GM21367 (cell line): ENCODE data around the gene SNTN.

Experiments used
- ATAC-seq: cut with Tn5 transposase; IDR thresholded peaks from one replicate; pipeline ENCODE4 v1.9.1; 2021; ENCODE audit not compliant: unreplicated experiment

The SNTN gene

DNA sequence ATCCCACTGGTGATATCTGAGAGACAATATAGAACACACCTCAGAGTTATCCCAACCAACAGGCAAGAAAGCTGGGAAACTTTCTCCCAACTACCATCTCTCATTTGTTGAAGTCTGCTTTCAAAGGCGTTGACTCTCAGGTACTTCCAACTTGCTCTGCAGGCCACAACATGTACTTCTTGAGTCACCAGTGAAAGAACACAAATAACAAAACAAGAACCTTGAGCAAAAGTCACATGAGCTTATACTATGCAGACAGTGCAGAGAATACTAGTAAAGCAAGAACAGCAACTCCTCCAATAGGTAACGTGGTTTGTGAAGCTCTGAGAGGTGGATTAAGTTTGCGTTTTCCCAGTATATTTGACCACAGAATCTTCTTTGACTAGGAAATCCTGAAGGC is 20.6 kb downstream of the SNTN start:
- ATAC-seq, result no peak

DNA sequence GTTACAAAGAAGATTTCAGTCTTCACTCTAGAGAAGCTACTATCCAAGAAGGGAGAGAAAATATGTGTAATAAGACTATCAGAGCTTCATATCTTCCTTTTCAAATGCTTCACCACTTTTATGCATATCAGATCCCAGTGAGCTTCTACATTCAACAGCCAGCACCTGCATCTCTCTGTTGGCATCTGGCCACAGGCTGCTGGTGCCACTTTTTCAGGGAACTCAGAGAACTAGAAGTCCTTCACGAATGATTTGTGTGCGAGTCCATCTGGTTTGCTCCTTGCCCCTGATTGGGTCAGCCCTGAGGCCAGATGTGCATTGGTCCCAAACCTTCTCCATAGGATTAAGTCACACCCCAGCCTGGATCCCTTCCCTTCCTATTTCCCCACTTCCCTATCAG is 22.1 kb downstream of the SNTN start:
- ATAC-seq, result no peak

DNA sequence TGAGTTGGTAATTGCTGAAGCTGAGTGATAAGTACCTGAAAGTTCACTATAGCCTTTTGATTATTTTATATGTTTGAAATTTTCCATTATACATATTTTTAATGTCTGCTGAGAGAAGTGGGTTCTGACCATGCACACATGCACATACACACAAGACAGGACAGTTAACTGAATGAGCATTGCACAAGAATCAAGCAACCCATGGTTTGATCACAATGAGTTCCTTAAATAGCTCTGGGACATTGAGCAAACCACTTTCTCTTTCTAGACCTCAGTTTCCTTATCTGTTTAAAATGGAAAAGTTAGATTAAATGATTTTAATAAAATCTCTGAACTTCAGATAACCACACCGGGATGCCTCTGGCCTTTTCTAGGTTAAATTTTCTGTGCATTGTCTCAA is 26.7 kb downstream of the SNTN start:
- ATAC-seq, result no peak

DNA sequence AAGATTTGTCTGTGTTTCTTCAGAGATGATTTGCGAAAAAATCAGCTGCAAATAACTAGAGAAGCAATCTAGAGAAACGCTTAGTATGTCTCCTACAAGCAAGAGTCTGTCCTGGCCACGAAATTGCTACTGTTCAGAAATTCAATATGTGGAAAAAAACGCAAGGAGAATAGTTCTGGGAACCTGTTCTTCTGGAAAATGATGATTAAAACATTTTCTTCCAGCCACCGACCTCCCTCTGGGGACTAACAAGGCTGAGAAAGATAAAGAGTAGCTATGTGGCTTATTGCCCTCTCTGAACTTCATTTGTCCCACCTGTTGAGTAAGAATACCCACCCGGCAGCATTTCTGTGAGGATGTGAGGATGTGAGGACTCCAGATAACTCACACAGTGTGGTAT is 31.6 kb downstream of the SNTN start:
- no peak for ATAC-seq

DNA sequence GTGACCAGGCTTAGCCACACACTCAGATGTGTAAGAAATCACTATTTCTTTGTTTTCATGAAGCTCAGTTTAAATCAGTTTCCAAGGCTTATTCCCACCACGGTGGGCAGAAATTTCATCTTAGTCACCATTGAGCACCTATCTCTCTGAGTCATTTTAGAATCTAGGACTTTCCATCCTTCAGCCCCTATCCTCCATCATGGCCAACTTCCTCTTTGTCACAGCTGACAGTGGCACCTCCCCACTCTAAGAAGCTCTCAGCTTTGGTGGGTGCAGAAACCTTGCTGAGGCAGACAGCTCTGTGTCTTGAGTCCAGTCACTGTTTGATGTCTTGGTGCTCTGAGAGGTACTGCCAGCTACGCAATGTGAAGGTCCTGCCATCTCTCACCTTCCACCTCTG is 32.9 kb downstream of the SNTN start:
- no peak for ATAC-seq

DNA sequence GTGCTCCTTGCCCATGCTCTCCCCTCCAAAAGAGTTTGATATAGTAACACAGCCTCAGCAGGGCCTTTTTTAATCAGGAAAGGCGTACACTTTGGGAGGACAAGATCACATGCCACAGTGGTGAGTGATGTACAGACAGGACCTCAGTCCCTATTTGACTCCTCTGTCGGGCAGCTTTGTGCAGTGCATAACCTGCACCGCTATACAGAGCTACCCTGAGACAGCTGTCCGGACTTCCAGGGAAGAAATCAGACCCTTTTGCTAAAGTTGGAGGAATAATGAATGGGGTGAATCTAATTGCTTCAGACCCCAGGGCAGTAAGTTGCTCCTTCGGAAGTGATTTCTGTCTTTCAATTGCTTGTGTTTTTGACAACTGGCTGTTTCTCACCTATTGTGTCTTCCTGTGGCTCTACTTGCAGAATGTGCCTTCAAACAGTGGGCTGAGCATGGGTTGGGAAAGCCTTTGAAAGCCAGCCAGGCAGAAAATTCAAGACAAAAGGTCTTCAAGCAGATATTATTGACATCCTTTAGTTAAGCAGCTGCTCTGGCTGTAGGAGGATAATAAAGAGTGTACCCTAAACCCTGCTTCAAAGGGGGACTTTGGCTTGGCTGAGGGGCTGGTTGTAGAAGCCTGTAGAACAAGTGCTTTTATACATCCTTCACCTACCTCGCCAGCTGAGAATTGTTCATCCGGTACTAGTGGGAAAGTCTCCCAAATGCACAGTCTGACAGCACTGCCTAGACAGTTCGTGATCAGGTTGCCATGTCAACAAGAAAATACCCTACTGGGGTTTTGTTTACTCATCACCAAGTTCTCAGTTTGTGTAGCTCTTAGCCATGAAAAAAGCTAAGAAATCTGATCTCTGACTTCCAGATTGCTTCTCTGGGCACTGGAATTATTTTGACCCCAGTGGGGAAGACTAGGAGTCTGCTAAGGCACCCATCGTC is 35.1 kb downstream of the SNTN start:
- no peak for ATAC-seq

DNA sequence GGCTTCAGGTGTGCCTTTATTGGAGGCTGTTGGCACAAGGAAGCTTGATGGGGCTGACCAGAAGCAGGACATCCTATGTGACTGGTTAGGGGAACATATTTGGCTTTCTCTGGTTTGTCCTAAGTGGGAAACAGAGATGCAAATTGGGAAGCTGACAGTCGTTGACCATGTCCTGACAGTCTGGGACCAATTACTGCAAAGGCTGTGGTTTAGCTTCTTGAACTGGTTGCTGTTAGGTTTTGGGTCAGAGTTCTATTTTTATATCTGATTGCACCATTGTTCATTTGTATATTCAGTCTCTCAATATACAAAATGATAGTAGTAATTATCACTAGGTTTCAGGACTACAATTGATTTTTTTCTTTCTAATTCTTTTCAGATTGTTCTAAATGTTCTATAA is 36.8 kb downstream of the SNTN start:
- ATAC-seq, result no peak

DNA sequence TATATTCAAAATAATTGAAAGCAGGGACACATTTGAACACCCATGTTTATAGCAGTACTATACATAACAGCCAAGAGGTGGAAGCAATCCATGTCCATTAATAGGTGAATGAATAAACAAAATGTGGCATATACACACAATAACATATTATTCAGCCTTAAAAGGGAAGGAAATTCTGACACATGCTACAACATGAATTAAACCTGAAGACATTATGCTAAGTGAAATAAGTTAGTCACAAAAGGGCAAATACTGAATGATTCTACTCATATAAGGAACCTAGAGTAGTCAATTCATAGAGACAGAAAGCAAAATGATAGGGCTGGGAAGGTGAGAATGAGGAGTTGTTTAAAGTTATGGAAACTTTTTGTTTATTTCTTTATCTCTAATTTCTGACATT is 40.9 kb downstream of the SNTN start:
- ATAC-seq, result no peak

DNA sequence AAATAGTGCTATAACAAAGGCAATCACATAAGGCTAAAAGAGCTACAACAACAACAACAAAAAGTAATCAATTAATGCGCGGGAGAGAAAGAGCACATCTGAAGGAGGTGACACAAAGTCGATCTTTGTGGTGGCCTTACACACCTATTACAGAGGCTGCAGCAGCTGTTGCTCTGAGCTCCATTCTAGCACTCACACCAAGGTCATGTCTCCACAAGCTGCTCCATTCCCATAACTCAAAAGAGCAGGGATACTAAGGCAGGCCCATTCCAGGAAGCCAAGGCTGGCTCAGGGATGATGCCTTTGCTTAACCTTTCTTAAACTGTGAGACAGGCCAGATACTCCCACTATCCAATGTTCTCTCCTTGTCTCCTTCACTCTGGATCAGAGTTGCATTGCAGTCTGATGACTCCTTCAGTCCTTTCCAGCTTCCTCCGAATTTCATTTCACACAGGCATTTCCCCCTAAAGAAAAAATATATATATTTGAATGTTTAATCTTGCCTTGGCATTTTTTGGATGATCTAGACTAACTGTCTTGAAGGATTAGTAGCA is 52.7 kb downstream of the SNTN start:
- ATAC-seq, result no peak

DNA sequence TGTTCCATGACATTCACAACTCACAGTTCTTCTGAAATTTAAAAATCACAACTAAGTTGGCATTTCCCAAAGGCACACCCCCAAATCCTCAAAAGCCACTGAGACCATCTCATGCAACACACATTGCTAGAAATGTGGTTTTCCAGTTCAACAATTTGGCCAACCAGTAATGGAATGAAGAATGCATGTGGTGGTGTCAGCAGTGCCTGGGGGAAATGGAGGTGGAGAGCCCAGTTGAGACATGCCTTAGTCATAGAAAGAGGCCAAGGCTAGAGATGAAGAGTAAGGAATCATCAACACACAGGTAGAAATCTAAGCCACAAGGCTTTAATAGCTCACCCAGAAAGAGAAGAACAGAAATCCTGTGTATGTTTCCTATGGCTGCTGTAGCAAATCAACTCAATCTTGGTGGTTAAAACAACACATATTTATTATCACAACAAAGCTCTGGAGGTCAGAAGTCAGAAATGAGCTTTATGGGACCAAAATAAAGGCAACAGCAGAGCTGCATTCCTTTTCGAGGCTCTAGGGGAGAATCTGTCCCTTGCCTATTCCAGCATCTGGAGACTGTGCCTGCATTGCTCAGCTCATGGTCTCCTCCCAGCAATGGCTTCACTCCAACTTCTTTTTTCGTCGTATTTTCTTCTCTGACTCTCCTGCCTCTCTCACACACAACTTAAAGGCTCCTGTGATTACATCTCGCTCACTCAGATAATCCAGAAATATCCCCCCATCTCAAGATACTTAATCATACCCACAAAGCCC is 54.0 kb downstream of the SNTN start:
- ATAC-seq, result no peak

DNA sequence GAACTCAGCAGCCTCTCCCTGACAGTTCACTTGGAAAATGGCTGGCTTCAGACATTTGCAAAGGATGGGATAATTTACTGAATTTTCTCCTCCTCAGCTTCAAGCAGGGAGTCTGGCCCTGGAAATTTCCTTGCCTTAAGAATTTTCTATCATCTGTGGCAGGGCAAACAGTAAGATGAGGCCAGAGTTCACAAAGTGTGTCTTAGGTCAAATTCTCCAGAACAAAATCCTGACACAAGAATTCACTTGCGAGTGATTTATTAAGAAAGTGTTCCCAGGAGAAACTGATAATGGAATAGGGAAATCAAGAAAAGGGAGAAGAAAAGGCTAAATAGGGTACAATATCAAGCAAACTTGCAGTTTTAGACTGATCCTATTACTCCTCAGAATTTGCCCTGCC is 55.3 kb downstream of the SNTN start:
- ATAC-seq, result no peak

DNA sequence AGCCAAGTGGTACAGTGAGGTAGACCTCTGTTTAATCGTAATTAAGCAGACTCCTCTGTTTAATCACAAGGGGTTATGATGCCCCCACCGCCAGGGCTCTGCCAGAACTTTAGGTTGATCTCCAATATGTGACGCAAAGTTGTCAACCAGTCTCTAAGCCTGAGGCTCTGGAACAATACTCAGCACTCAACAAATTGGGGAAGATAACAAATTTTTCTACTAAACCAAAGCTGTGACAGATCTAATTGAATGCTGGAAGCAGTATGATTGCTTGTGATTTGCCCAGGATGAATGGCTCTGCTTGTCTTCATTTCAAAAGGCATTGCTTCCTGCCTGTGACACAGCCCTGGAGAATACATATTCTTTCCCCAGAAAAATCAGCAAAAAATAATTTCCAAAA is 57.1 kb downstream of the SNTN start:
- no peak for ATAC-seq
